Measurements from ENCODE around the gene PLGRKT. TPM values are rescaled to one million over a fixed set of nuclear protein-coding genes. Genes with fewer than 3 reads are reported as not detected.
"Not testable (repeated sequence)": the region's sequence is repeated elsewhere in the genome, so short reads cannot be mapped to it uniquely, and the experiment has no call there.

The PLGRKT gene, protein sequence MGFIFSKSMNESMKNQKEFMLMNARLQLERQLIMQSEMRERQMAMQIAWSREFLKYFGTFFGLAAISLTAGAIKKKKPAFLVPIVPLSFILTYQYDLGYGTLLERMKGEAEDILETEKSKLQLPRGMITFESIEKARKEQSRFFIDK
- total RNA-seq, result 10 to 100 TPM; 29.8 to 31.5 TPM

DNA sequence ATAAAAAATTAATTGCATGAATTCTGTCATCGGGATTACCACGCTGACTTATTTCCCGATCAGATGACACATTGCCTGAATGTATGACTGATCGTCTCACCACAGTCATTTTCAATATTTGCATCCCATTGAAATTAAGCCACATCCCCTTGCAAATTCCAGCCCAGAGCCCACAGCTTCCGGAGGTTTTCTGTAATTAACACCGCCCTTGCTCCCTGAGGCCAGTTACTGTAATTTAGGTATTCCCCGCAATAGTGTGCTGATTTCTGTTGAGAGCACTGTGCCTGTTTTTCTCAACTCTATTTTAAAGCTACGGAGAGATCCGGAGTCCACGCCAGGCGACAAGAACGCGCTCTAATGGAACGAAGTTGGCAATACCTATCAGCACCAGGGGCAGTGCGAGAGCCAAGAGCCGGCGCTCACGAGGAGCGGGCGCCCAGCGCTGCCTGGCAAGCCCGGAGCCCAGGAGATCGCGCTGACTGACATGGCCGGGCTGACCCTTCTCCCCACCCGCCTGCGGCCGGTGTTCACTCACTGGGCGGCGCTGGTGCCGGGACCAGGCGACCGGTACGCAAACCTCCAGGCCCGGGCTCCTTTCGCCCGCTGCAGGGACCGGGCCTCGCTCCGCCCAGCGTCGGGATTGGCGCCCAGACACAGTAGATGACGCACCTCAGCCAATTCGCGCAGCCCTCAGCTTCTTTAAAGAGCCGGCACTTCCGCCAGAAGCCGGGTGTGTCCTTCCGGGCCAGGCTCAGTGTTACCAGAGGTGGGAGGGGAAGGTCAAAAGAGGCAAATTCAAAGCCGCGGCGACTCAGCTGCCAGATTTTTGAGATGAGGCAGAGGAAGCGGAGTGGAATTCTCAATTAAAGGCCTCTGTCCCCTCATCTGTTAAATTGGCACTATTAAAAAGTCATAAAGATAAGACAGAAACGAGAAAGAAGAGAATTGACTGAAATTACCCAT is at the start of gene PLGRKT:
Gene PLGRKT (minus strand): TSS at position 672 of the 963 bp plus-strand sequence. CDS start 5,948 bp downstream, outside the sequence.
- peak; percentile 98 for ATAC-seq
- Mint-ChIP-seq H3K36me3 (peaks cover 32% of the 10 kb centered on the region), H3K4me1 (peaks cover 35% of the 10 kb centered on the region), H3K27ac (peak within 1 kb of the TSS; percentile 93), H3K27me3 (no peaks in the 10 kb centered on the region), H3K9me3 (ENCODE audit: low read depth) (peaks cover 2% of the 10 kb centered on the region), H3K4me3 (peak within 1 kb of the TSS; percentile 93)
- DNase-seq, result peak; percentile 96
- CTCF ChIA-PET, result interaction anchor here (1.1 to 8.0 kb wide), 11 partner anchors 10 to 678 kb away, joined by 3 to 64 read pairs (median 7); partner anchors contain the start of genes CD274 and INSL6

DNA sequence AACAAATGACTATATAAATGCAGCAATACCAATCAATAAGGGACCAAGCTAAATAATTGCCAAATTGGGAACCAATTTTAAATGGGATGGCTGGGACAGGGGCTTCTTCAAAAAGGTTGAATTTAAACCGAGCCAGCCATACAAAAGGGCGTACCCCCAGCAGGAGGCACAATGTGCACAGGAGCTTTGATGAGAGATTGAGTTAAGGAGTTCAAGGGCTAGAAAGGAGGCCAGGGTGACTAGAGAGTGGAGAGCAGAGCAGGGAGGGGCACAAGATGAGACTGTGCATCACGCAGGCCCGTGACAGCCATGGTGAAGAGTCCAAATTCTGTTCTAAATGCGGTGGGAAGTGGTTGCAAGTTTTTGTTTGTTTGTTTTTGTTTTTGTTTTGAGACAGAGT is 49.3 kb upstream of the PLGRKT start:
- H3K36me3 Mint-ChIP-seq, result no peaks in the 10 kb centered on the region
- no peak overlapping the region for H3K27ac Mint-ChIP-seq
- DNase-seq (no peak), ATAC-seq (no peak)
- CTCF ChIA-PET, result interaction anchor here (0.9 kb wide), 1 partner anchor 99 kb away, joined by 3 read pairs; no protein-coding TSS in a partner anchor
- no peaks in the 10 kb centered on the region for H3K27me3 Mint-ChIP-seq
- H3K4me3 Mint-ChIP-seq, result no peak overlapping the region
- H3K4me1 Mint-ChIP-seq, result peaks cover 3% of the 10 kb centered on the region
- no peaks in the 10 kb centered on the region for H3K9me3 Mint-ChIP-seq (ENCODE audit: low read depth)

DNA sequence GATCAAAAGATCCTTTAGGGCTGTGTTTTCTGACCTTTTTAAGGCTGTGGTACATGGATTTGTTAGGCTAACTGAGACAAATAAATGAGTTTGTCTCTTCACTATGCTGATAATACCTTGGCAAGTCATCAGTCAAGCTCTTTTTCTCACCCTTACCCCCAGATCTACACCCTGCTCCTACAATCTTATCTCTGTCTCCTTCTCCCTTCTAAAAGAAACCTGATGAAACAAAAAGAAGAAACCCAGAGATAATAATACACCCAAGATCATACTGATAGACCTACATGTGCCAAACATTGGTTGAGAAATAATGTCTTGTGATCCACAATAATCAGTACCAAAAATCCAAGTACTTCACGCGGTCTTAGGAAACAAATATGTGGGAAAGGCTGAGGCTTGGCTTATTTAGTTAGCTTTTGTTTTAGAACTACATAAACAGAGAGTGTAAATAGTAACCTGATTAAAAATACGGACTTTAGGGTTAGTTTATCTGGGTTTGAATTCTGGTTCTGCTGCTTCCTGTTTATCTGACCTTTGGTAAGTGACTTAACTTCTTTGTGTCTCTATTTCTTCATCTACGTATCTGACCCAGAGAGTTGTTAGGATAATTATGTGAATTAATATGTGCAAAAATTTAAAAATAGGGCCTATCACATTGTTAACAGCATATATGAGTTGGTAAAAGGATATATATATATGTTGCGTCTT is 47.8 kb upstream of the PLGRKT start:
- no peak overlapping the region for H3K4me3 Mint-ChIP-seq
- no peaks in the 10 kb centered on the region for H3K27me3 Mint-ChIP-seq
- peaks cover 8% of the 10 kb centered on the region for H3K4me1 Mint-ChIP-seq
- H3K36me3 Mint-ChIP-seq, result no peaks in the 10 kb centered on the region
- ATAC-seq (no peak), DNase-seq (no peak)
- no peak overlapping the region for H3K27ac Mint-ChIP-seq
- H3K9me3 Mint-ChIP-seq (ENCODE audit: low read depth), result no peaks in the 10 kb centered on the region
- CTCF ChIA-PET, result no interaction called here

DNA sequence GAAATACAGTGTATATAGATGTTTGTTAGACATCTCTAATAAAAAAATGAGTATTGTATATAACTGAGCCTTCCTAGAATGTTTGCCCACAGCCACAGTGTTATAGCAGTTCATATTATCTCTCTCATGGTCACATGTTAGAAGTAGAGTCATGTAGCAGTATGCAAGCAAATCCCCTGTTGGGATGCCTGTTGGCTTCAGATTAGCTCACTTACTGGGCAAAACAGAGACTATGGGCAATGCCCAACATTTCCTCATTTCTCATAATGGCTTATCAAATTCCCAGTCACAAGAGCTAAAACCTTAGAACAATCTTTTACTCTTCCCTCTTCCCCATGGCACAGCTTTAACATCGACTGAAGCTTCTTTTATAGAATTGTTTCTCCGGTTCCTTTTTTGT is 45.6 kb upstream of the PLGRKT start:
- CTCF ChIA-PET, result no interaction called here
- ATAC-seq, result no peak
- H3K36me3 Mint-ChIP-seq, result peaks cover 2% of the 10 kb centered on the region
- DNase-seq, result no peak
- H3K4me1 Mint-ChIP-seq, result peaks cover 19% of the 10 kb centered on the region
- H3K9me3 Mint-ChIP-seq (ENCODE audit: low read depth), result no peaks in the 10 kb centered on the region
- H3K4me3 Mint-ChIP-seq, result no peak overlapping the region
- H3K27ac Mint-ChIP-seq, result no peak overlapping the region
- H3K27me3 Mint-ChIP-seq, result no peaks in the 10 kb centered on the region

DNA sequence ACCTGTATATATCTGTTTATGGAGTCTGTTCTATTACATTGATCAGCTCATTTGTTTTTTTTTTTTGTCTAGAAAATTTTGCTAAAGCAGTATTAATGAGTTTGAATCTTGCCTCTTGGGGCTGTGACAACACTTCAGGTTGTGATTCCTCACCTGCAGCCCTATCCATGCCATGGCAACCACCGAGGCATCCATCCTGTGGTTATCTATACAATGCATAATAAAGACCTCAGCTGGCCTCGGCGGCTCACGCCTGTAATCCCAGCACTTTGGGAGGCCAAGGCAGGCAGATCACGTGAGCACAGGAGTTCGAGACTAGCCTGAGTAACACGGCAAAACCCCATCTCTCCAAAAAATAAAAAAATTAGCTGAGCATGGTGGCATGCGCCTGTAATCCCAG is 44.5 kb upstream of the PLGRKT start:
- CTCF ChIA-PET, result no interaction called here

DNA sequence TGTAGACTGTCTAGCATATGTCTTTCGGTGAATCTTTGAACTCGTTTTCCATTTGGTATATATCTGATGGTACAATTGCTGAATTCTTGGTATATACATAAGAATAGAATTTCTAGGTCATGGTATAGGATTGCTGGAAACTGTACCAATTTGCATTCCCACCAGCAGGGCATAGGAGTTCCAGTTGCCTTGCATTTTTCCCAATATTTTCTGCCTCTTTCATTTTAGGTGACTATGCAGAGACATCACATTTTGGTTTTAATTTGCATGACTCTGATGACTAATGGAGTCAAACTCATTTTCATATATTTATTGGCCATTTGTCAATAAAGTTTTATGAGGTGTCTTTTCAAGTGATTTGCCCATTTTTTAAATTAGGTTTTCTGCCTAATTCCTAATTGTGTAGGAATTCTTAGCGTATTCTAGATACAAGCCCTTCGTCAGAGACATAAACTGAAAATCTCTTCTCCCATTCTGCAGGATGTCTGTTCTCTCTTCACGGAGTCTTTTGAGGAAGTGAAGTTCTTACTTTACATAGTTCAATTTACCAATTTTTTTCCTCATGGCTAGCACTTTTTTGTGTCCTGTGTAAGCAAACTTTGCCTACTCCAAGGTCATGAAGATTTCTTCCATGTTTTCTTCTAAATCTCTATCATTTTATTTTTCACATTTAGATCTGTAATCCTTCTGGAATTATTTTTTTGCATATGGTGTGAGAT is 43.8 kb upstream of the PLGRKT start:
- H3K9me3 Mint-ChIP-seq (ENCODE audit: low read depth), result peaks cover under 1% of the 10 kb centered on the region
- ATAC-seq (no peak), DNase-seq (no peak)
- H3K27ac Mint-ChIP-seq, result no peak overlapping the region
- no peaks in the 10 kb centered on the region for H3K27me3 Mint-ChIP-seq
- H3K4me1 Mint-ChIP-seq, result peaks cover 22% of the 10 kb centered on the region
- H3K4me3 Mint-ChIP-seq, result no peak overlapping the region
- CTCF ChIA-PET, result no interaction called here
- peaks cover 4% of the 10 kb centered on the region for H3K36me3 Mint-ChIP-seq

More for the DNA sequence above, 44.5 kb upstream of the PLGRKT start:
- peaks cover 22% of the 10 kb centered on the region for H3K4me1 Mint-ChIP-seq
- H3K4me3 Mint-ChIP-seq, result no peak overlapping the region
- DNase-seq (no peak), ATAC-seq (no peak)
- no peaks in the 10 kb centered on the region for H3K27me3 Mint-ChIP-seq
- H3K27ac Mint-ChIP-seq, result no peak overlapping the region
- no peaks in the 10 kb centered on the region for H3K9me3 Mint-ChIP-seq (ENCODE audit: low read depth)
- H3K36me3 Mint-ChIP-seq, result peaks cover 4% of the 10 kb centered on the region

DNA sequence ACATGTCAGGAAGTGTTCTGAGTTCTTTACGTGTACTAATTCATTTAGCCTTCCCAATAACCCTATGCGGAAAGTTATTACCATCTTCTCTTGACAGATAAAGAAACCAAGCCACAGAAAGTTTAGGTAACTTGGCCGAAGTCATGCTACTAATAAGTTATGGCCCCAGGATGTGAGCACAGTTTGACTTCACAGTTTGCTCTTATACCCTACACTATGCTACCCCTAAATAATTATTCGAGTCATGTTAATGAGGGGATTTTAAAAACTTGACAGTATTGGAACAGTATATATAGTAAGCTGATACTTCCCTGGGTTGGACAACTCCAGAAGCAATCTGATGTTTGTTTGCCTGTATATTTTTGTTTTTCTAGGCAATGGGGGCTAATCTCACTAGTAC is 43.2 kb upstream of the PLGRKT start:
- Mint-ChIP-seq H3K4me1 (peaks cover 22% of the 10 kb centered on the region), H3K9me3 (ENCODE audit: low read depth) (peaks cover 4% of the 10 kb centered on the region), H3K27ac (no peak overlapping the region), H3K4me3 (no peak overlapping the region), H3K36me3 (peaks cover 9% of the 10 kb centered on the region), H3K27me3 (no peaks in the 10 kb centered on the region)
- CTCF ChIA-PET, result interaction anchor here (1.2 to 2.1 kb wide), 2 partner anchors 12 to 19 kb away, joined by 4 to 6 read pairs; no protein-coding TSS in a partner anchor
- DNase-seq (no peak), ATAC-seq (no peak)

DNA sequence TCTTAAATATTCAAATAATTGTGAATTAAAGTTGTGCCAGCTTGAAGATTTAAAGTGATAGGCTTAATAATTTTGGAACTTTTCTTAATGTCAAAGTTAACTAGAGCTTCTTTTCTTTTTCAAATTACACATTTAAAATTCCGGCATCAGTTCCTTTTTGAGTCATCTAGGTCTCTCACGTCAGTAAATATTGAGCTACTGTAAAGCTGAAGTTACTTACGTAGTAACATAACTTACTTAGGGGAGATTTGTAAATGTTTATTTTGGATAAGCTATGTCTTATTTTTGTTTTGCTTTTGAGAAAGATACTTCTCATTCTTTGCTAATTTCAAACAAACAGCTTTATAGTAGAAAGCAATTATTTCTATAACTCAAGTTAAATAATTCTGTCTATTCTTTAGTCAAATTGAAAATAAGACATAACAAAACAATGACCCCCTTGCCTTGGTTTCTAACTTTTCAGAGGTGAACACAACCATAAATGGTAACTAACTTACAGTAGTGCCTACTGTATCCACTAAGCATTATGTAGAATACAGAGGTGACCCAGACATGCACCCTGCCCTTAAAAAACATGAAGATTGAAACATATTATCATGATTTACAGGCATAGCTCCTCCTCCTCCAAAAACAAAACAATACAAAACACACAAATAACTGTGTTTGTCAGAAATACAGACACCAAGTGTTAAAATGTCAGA is 42.4 kb upstream of the PLGRKT start:
- Mint-ChIP-seq H3K4me1 (peaks cover 22% of the 10 kb centered on the region), H3K27ac (peak overlapping the region; percentile 37), H3K27me3 (no peaks in the 10 kb centered on the region), H3K36me3 (peaks cover 13% of the 10 kb centered on the region), H3K9me3 (ENCODE audit: low read depth) (peaks cover 4% of the 10 kb centered on the region), H3K4me3 (no peak overlapping the region)
- no peak for DNase-seq
- CTCF ChIA-PET, result interaction anchor here (0.9 to 2.1 kb wide), 4 partner anchors 13 to 30 kb away, joined by 3 to 6 read pairs (median 4); partner anchors contain the start of gene CD274
- ATAC-seq, result no peak

DNA sequence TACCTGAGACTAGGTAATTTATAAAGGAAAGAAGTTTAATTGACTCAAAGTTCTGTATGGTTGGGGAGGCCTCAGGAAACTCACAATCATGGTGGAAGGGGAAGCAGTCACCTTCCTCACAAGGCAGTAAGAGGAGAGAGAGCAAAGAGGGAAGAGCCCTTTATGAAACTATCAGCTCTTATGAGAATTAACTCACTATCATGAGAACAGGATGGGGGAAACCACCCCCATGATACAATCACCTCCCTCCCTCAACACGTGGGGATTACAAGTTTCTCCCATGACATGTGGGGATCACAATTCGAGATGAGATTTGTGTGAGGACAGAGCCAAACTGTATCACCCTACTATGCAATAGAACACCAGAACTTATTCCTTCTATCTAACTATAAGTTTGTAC is 40.5 kb upstream of the PLGRKT start:
- peaks cover 15% of the 10 kb centered on the region for H3K36me3 Mint-ChIP-seq
- no peaks in the 10 kb centered on the region for H3K27me3 Mint-ChIP-seq
- CTCF ChIA-PET, result no interaction called here
- H3K4me3 Mint-ChIP-seq, result no peak overlapping the region
- DNase-seq, result no peak
- ATAC-seq, result no peak
- H3K9me3 Mint-ChIP-seq (ENCODE audit: low read depth), result peaks cover 4% of the 10 kb centered on the region
- peaks cover 27% of the 10 kb centered on the region for H3K4me1 Mint-ChIP-seq
- H3K27ac Mint-ChIP-seq, result no peak overlapping the region

DNA sequence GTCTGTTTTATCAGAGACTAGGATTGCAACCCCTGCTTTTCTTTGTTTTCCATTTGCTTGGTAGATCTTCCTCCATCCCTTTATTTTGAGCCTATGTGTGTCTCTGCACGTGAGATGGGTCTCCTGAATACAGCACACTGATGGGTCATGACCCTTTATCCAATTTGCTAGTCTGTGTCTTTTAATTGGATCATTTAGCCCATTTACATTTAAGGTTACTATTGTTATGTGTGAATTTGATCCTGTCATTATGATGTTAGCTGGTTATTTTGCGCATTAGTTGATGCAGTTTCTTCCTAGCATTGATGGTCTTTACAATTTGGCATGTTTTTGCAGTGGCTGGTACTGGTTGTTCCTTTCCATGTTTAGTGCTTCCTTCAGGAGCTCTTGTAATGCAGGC is 37.9 kb upstream of the PLGRKT start:
- H3K4me3 Mint-ChIP-seq; ATAC-seq; DNase-seq; H3K27ac Mint-ChIP-seq; CTCF ChIA-PET; H3K9me3 Mint-ChIP-seq (ENCODE audit: low read depth); H3K27me3 Mint-ChIP-seq: not testable (repeated sequence)
- peaks cover 29% of the 10 kb centered on the region for H3K4me1 Mint-ChIP-seq
- peaks cover 24% of the 10 kb centered on the region for H3K36me3 Mint-ChIP-seq

DNA sequence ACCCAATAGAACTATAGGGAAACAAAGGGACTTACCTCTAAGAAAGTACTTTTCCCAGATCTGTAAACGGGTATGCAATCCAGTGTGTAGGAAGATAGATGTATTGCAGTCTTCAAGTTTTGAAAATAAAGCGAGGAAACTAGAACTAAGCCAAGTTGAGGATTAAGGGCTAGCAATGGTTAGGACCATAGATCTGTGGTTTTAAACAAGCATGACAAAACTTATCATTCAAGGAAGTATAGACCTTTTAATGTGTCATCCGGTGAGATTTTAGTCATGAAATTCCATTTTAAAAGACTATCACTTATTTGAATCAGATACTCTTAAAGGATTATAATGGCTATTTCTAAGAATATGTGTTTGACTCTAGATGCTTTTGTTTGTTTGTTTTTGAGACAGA is 33.1 kb upstream of the PLGRKT start:
- ATAC-seq (no peak), DNase-seq (no peak)
- CTCF ChIA-PET, result interaction anchor here (1.2 kb wide), 1 partner anchor 21 kb away, joined by 4 read pairs; the partner anchor contains the start of gene CD274
- peaks cover 41% of the 10 kb centered on the region for H3K36me3 Mint-ChIP-seq
- no peak overlapping the region for H3K27ac Mint-ChIP-seq
- no peak overlapping the region for H3K4me3 Mint-ChIP-seq
- no peaks in the 10 kb centered on the region for H3K9me3 Mint-ChIP-seq (ENCODE audit: low read depth)
- H3K27me3 Mint-ChIP-seq, result no peaks in the 10 kb centered on the region
- peaks cover 16% of the 10 kb centered on the region for H3K4me1 Mint-ChIP-seq

DNA sequence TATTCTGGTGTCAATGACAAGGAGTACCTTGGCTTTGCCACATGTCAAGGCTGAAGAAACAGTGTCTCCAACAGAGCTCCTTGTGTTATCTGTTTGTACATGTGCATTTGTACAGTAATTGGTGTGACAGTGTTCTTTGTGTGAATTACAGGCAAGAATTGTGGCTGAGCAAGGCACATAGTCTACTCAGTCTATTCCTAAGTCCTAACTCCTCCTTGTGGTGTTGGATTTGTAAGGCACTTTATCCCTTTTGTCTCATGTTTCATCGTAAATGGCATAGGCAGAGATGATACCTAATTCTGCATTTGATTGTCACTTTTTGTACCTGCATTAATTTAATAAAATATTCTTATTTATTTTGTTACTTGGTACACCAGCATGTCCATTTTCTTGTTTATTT is 32.4 kb upstream of the PLGRKT start:
- CTCF ChIA-PET, result no interaction called here
- Mint-ChIP-seq H3K27me3 (no peaks in the 10 kb centered on the region), H3K9me3 (ENCODE audit: low read depth) (no peaks in the 10 kb centered on the region), H3K4me3 (no peak overlapping the region), H3K4me1 (peaks cover 21% of the 10 kb centered on the region), H3K36me3 (peaks cover 43% of the 10 kb centered on the region), H3K27ac (no peak overlapping the region)
- no peak for ATAC-seq
- DNase-seq, result no peak

Data from activated CD8-positive, alpha-beta memory T cell treated with anti-CD3 and anti-CD28 coated beads, Interleukin-2, amount 10 ng/mL, durations not matched to agents 7 days and 5 days (primary cell).